Omental fat pad (tissue), 4 donors: ENCODE measurements around the gene CCN2. TPM values are rescaled to one million over a fixed set of nuclear protein-coding genes. Genes with fewer than 3 reads are reported as not detected.

Source experiments
- ATAC-seq: fragments of 150-250 bp; one replicate; pipeline ENCODE4 v1.9.1; 2016; ENCODE audit warnings: mild to moderate bottlenecking, moderate library complexity; ENCODE audit not compliant: low FRiP score
- DNase-seq: peaks from one replicate; pipeline ENCODE4 v3.0.0-alpha.2; 2019; ENCODE audit warnings: low spot score
- CTCF ChIP-seq, 3 donors: fragments of 450-650 bp; IDR thresholded peaks; one replicate each; pipeline ENCODE4 v1.5.1; 2016 to 2017; ENCODE audit warnings: antibody characterized with exemption in 3 of 3, mild to moderate bottlenecking in 3 of 3, moderate library complexity in 2 of 3
- total RNA-seq, 4 donors: library from RNA; depleted of rRNA; stranded (reverse); fragments of >200 nt; gene quantifications; one replicate each; pipeline ENCODE4 v1.1.0, GENCODE V29; 2016

CCN2 gene
- total RNA-seq, 4 donors from 2014 or later: 60.6 to 129 (median 107) TPM

DNA sequence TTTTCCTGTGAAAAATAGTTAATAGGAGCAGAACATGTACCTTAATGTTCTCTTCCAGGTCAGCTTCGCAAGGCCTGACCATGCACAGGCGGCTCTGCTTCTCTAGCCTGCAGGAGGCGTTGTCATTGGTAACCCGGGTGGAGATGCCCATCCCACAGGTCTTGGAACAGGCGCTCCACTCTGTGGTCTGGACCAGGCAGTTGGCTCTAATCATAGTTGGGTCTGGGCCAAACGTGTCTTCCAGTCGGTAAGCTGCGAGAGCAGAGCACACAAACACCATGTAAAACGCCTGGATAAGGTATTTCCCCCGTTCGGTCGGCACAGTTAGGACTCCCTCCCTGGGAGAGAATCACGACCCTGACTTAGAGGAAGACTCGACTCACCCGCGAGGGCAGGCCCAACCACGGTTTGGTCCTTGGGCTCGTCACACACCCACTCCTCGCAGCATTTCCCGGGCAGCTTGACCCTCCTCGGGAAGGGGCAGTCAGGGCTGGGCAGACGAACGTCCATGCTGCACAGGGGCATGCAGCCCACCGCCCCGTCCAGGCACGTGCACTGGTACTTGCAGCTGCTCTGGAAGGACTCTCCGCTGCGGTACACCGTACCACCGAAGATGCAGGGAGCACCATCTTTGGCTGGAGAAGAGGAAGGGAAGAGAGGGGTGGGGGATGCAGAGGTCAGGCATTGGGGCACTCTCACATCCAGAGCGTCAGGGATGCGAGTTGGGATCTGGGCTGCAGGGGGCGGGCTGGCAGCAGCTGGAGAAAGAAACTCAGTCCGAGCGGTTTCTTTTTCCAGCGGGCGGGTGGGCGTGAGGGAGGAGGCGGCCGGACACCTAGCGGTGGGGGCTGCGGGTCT lies 1.0 kb downstream of the CCN2 start:
- TF ChIP-seq CTCF (IDR thresholded peaks at IDR 0.05): no peak
- ATAC-seq (peak; percentile 74), DNase-seq (no peak)

- DNase-seq: no peak
- no peak for TF ChIP-seq CTCF (IDR thresholded peaks at IDR 0.05)
- ATAC-seq: peak; percentile 21
These were observed 1.6 kb downstream of the CCN2 start for GRCh38 chr6:131949620-131949908.

- ATAC-seq: no peak
- no peak for TF ChIP-seq CTCF (IDR thresholded peaks at IDR 0.05)
- DNase-seq: no peak
These were observed 2.2 kb downstream of the CCN2 start for GRCh38 chr6:131948692-131949619.

DNA sequence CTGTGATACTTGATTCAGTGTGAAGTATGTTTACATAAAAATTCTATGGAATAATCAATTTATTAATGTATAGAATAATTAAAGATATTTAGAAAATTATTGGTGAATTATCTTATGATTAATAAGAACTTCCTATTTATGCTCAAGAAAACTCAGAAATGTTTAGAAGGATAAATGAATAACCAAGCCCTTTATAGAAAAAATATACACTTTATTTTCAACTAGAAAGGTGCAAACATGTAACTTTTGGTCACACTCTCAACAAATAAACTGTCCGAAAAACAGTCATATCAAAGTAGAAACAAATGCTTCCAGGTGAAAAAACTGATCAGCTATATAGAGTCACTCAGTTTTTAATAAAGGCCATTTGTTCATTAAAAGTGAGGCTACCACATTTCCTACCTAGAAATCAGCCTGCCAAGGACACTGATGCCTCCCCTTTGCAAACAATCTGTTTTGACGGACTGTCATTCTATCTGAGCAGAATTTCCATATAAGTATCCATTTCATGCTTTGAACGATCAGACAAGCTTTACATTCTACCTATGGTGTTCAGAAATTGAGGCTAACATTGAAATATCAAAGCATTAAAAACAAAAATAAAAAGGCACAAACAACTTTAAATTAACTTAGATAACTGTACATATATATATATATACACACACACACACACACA lies 3.0 kb downstream of the CCN2 start:
- no peak for TF ChIP-seq CTCF (IDR thresholded peaks at IDR 0.05)
- ATAC-seq: no peak
- no peak for DNase-seq

GRCh38 chr6:131946992-131947955 lies 3.9 kb downstream of the CCN2 start:
- TF ChIP-seq CTCF (IDR thresholded peaks at IDR 0.05): no peak
- DNase-seq: no peak
- ATAC-seq: no peak

- DNase-seq: no peak
- ATAC-seq: no peak
- no peak for TF ChIP-seq CTCF (IDR thresholded peaks at IDR 0.05)
These were observed 4.7 kb downstream of the CCN2 start for GRCh38 chr6:131946404-131946991.
